Smooth muscle cell (in vitro differentiated cells): Measurements from ENCODE around the gene PBX3. TPM values are rescaled to one million over a fixed set of nuclear protein-coding genes. Genes with fewer than 3 reads are reported as not detected.

Experiments used
- DNase-seq: peaks from one replicate; lab custom pipeline; 2025; ENCODE audit not compliant: unreplicated experiment; lab: John Stamatoyannopoulos, UW
- H2AFZ ChIP-seq: fragments of 200-600 bp; sonication (generic); 2 replicates; pipeline ENCODE4 v1.6.0; 2016; ENCODE audit warnings: antibody characterized with exemption, low read depth, mild to moderate bottlenecking
- H3F3A ChIP-seq: fragments of 200-600 bp; sonication (generic); 2 replicates; pipeline ENCODE4 v1.6.0; 2017; ENCODE audit warnings: antibody characterized with exemption, low read depth
- H3K27ac ChIP-seq: fragments of 200-600 bp; sonication (generic); 2 replicates; pipeline ENCODE4 v1.5.1; 2016; ENCODE audit warnings: low read depth, mild to moderate bottlenecking
- H3K27me3 ChIP-seq: fragments of 200-600 bp; sonication (generic); 2 replicates; pipeline ENCODE4 v1.6.1; 2016; ENCODE audit warnings: low read depth, mild to moderate bottlenecking
- H3K36me3 ChIP-seq: fragments of 200-600 bp; sonication (generic); 2 replicates; pipeline ENCODE4 v1.5.1; 2016; ENCODE audit warnings: low read depth
- H3K4me1 ChIP-seq: fragments of 200-600 bp; sonication (generic); 2 replicates; pipeline ENCODE4 v1.5.1; 2016; ENCODE audit warnings: low read depth
- H3K4me2 ChIP-seq: fragments of 200-600 bp; sonication (generic); 2 replicates; pipeline ENCODE4 v1.6.0; 2016; ENCODE audit warnings: mild to moderate bottlenecking
- H3K4me3 ChIP-seq: fragments of 200-600 bp; sonication (generic); 2 replicates; pipeline ENCODE4 v1.5.1; 2016; ENCODE audit warnings: mild to moderate bottlenecking
- H3K79me2 ChIP-seq: fragments of 200-600 bp; sonication (generic); 2 replicates; pipeline ENCODE4 v1.6.0; 2016; ENCODE audit warnings: low read depth, mild to moderate bottlenecking
- H3K9ac ChIP-seq: fragments of 200-600 bp; sonication (generic); 2 replicates; pipeline ENCODE4 v1.6.0; 2016; ENCODE audit warnings: low read depth
- H3K9me3 ChIP-seq: fragments of 200-600 bp; sonication (generic); replicated peaks from 2 replicates; pipeline ENCODE4 v1.5.1; 2016; ENCODE audit warnings: low read depth
- H4K20me1 ChIP-seq: fragments of 200-600 bp; sonication (generic); 2 replicates; pipeline ENCODE4 v1.6.0; 2016; ENCODE audit warnings: low read depth
- CTCF ChIP-seq: fragments of 200-600 bp; sonication (generic); IDR thresholded peaks from 2 replicates; pipeline ENCODE4 v1.5.1; 2017; ENCODE audit warnings: borderline replicate concordance, mild to moderate bottlenecking, antibody characterized with exemption; ENCODE audit not compliant: insufficient read depth, poor library complexity, severe bottlenecking
- WGBS: methylation state at CpG from one replicate; pipeline ENCODE4 v1.1.7; 2016; ENCODE audit warnings: low lambda C conversion rate; 5-methylcytosine and 5-hydroxymethylcytosine counted together
- polyA plus RNA-seq: library from polyadenylated mRNA; unstranded; fragments of >200 nt; fragmentation: Nextera tagmentation; extraction: Ambion mirVana; gene quantifications from 2 replicates; pipeline ENCODE4 v1.2.1, GENCODE V29; 2016
- total RNA-seq: library from RNA; depleted of rRNA; stranded (reverse); fragments of >200 nt; gene quantifications from 2 replicates; pipeline ENCODE4 v1.2.3, GENCODE V29; 2014

The PBX3 gene
- total and polyA plus RNA-seq, 2 experiments from 2014 or later: 15.3 to 34.6 TPM

GRCh38 chr9:125966466-125966865, 219.3 kb downstream of the PBX3 start:
- no peaks in the 10 kb centered on the region for H3K79me2 ChIP-seq
- H4K20me1 ChIP-seq: no peaks in the 10 kb centered on the region
- H3F3A ChIP-seq: peaks cover 3% of the 10 kb centered on the region
- no peaks in the 10 kb centered on the region for H3K27me3 ChIP-seq
- TF ChIP-seq CTCF: no peak
- H3K4me2 ChIP-seq: no peak overlapping the region
- no peak overlapping the region for H3K27ac ChIP-seq
- H3K9ac ChIP-seq: no peak overlapping the region
- H3K9me3 ChIP-seq: no peaks in the 10 kb centered on the region
- no peak overlapping the region for H2AFZ ChIP-seq
- WGBS: 92% methylated on average over 9 of the region's 9 CpGs
- no peak overlapping the region for H3K4me3 ChIP-seq
- H3K36me3 ChIP-seq: peaks cover 10% of the 10 kb centered on the region
- H3K4me1 ChIP-seq: no peaks in the 10 kb centered on the region
- no peak for DNase-seq

DNA sequence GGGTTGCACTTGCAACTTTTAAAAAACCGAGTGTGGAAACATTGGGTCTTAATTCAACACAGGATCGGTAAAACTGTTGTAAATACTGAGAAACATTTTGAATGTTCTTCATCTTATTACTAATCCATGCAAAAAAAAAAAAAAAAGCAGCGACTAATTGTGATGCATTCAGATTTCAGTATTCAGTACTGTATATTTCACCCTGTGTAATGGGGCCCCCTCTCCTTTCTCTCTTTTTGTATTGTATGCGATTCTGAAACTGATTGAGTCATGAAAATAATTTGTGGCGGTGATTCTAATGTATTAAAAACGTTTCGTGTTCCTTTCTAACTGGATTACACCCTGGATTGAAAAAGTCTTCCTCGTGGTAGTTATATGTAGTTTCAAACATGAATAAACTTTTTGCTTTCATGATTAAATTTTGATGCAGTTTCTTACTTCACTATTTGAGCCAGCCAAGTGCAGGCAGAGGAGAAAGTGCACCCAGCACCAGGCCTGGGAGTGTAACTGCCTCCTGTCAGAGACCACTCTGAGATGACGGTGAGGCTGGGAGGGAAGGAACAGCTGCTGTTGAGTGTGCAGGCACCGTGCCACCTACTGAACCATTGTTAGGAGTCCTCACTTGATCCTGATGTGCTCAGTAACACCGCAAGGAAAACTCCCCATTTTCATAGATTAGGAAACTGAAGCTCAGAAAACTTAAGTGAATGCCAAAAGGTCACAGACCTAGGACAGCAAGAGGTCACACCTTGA, 220.0 kb downstream of the PBX3 start:
- H3K36me3 ChIP-seq: peaks cover 10% of the 10 kb centered on the region
- no peaks in the 10 kb centered on the region for H3K9me3 ChIP-seq
- H3K9ac ChIP-seq: no peak overlapping the region
- WGBS: 95% methylated on average over 11 of the region's 11 CpGs
- H3K4me1 ChIP-seq: no peaks in the 10 kb centered on the region
- H3K79me2 ChIP-seq: no peaks in the 10 kb centered on the region
- no peaks in the 10 kb centered on the region for H4K20me1 ChIP-seq
- H3K4me2 ChIP-seq: no peak overlapping the region
- H3K27ac ChIP-seq: no peak overlapping the region
- no peaks in the 10 kb centered on the region for H3K27me3 ChIP-seq
- no peak for TF ChIP-seq CTCF
- no peak overlapping the region for H3K4me3 ChIP-seq
- no peak for DNase-seq
- H2AFZ ChIP-seq: no peak overlapping the region
- H3F3A ChIP-seq: peaks cover 3% of the 10 kb centered on the region

DNA sequence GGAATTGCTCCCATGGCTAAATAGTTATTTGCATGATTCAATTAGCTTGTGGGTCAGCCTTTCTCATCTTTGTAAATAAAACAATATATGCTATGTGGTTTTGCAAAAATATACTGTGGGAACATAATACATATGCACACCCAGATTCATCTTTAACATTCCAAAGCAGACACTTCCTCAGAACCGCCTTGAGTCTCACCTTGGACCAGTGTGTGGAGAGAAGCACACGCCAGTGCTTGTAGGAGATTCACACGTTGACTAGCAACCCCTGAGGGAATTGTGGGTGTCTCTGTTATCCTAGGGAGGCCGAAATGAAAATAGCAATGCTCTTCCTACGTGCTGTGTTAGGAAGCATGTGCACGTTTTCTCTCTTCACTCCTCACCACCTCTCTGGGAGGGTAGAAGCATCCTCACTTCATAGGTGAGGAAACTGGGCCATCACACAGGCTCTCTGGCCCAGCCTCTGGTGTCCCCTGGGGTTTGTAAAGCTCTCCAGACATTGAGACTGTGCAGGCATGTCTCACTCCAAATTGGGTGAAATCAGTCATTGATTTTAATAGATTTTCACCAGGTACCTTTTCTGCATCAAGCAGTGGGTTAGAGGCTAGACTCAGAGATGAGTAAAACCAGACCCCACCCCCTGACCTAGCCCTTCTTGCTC, 221.7 kb downstream of the PBX3 start:
- WGBS: 89% methylated on average over 6 of the region's 6 CpGs
- no peak overlapping the region for H3K27ac ChIP-seq
- H3K4me1 ChIP-seq: no peaks in the 10 kb centered on the region
- no peaks in the 10 kb centered on the region for H3K36me3 ChIP-seq
- no peaks in the 10 kb centered on the region for H3K79me2 ChIP-seq
- peaks cover 3% of the 10 kb centered on the region for H3F3A ChIP-seq
- no peak overlapping the region for H3K4me2 ChIP-seq
- no peaks in the 10 kb centered on the region for H4K20me1 ChIP-seq
- H3K4me3 ChIP-seq: no peak overlapping the region
- no peaks in the 10 kb centered on the region for H3K27me3 ChIP-seq
- no peak overlapping the region for H2AFZ ChIP-seq
- H3K9ac ChIP-seq: no peak overlapping the region
- TF ChIP-seq CTCF: no peak
- no peak for DNase-seq
- H3K9me3 ChIP-seq: no peaks in the 10 kb centered on the region
